HCT116 (cell line): ENCODE measurements around the gene ATG16L1. TPM values are rescaled to one million over a fixed set of nuclear protein-coding genes. Genes with fewer than 3 reads are reported as not detected.

Experiments
- ATAC-seq: fragments of 200-7000 bp; cut with Tn5 transposase; 2 replicates; pipeline ENCODE4 v1.9.1; 2020; ENCODE audit warnings: mild to moderate bottlenecking, moderate library complexity
- BruUV-seq: library from RNA; stranded (reverse); fragments of 400-500 nt; replicated peaks from 2 replicates; lab custom pipeline; 2021; lab: Mats Ljungman, UMichigan
- CTCF ChIA-PET: fragments of 300-600 bp; sonication (Branson Sonifier 250); formaldehyde crosslinking; loops from one replicate; lab custom pipeline; 2021; ENCODE audit warnings: antibody characterized with exemption; lab: Charles Lee
- POLR2A ChIA-PET: fragments of 300-600, 350-600 bp; sonication (Branson Sonifier 250); formaldehyde crosslinking; loops from one replicate; lab custom pipeline; 2021; ENCODE audit warnings: antibody characterized with exemption; lab: Charles Lee
- RAD21 ChIA-PET, 2 experiments: fragments of 300-600 bp; sonication (Branson Sonifier 250); formaldehyde crosslinking; loops; one replicate each; lab custom pipeline; 2023; ENCODE audit warnings: low total read pairs in 2 of 2; ENCODE audit not compliant: uncharacterized antibody in 2 of 2, unreplicated experiment in 2 of 2, low non-redundant PET in 1 of 2; lab: Charles Lee
- DNase-seq: peaks from one replicate; pipeline ENCODE4 v3.0.0-alpha.2; 2010; ENCODE audit warnings: low read depth, low spot score
- H2AFZ ChIP-seq: fragments of 200-600 bp; shearing (Covaris generic), sonication (generic); 2 replicates; pipeline ENCODE4 v1.6.1; 2017; ENCODE audit warnings: low read depth, mixed run types, mixed read lengths, antibody characterized with exemption, low read length; ENCODE audit not compliant: poor library complexity, severe bottlenecking
- H3K27ac ChIP-seq: 2 replicates; pipeline ENCODE4 v1.5.1; 2012; ENCODE audit warnings: low read depth, low read length
- H3K27me3 ChIP-seq: fragments of 200-600 bp; sonication (generic); 2 replicates; pipeline ENCODE4 v1.6.1; 2016; ENCODE audit warnings: mixed run types, low read length, mixed read lengths; ENCODE audit not compliant: insufficient read depth
- H3K36me3 ChIP-seq, 2 experiments: fragments of 200-500 bp in 1 of 2; fragments of 200-600 bp in 1 of 2; sonication (Bioruptor generic) in 1 of 2; sonication (generic) in 1 of 2; 2 replicates each; pipeline versions ENCODE4 v1.5.1 to v1.6.1; 2014 to 2016; ENCODE audit warnings: low read length in 2 of 2, inconsistent platforms in 1 of 2, mixed read lengths in 1 of 2, mixed run types in 1 of 2; ENCODE audit not compliant: insufficient read depth in 2 of 2, control insufficient read depth in 1 of 2
- H3K4me1 ChIP-seq, 2 experiments: fragments of 200-600 bp in 1 of 2; sonication (generic) in 1 of 2; 2 replicates each; pipeline versions ENCODE4 v1.5.1 to v1.6.1; 2012 to 2017; ENCODE audit warnings: low read length in 2 of 2, inconsistent platforms in 1 of 2, mild to moderate bottlenecking in 1 of 2, mixed read lengths in 1 of 2, mixed run types in 1 of 2, moderate library complexity in 1 of 2; ENCODE audit not compliant: insufficient read depth in 2 of 2, control insufficient read depth in 1 of 2
- H3K4me2 ChIP-seq: fragments of 200-600 bp; sonication (generic); 2 replicates; pipeline ENCODE4 v1.6.1; 2017; ENCODE audit warnings: mixed run types, low read length, mixed read lengths
- H3K4me3 ChIP-seq, 2 experiments: fragments of 200-600 bp in 1 of 2; sonication (generic) in 1 of 2; replicated peaks in 1 of 2; 2 replicates each; pipeline ENCODE4 v1.5.1; 2011 to 2016; ENCODE audit warnings: low read length in 2 of 2, control low read depth in 1 of 2, low read depth in 1 of 2, mild to moderate bottlenecking in 1 of 2, mixed read lengths in 1 of 2, mixed run types in 1 of 2
- H3K79me2 ChIP-seq: fragments of 200-600 bp; sonication (generic); 2 replicates; pipeline ENCODE4 v1.6.1; 2017; ENCODE audit warnings: mild to moderate bottlenecking, mixed run types, low read length, moderate library complexity, mixed read lengths; ENCODE audit not compliant: insufficient read depth
- H3K9ac ChIP-seq: fragments of 200-600 bp; sonication (generic); 2 replicates; pipeline ENCODE4 v1.6.1; 2016; ENCODE audit warnings: low read length, mixed read lengths
- H3K9me2 ChIP-seq: fragments of 200-600 bp; sonication (generic), shearing (Covaris generic); 2 replicates; pipeline ENCODE4 v1.6.1; 2017; ENCODE audit warnings: mixed run types, mild to moderate bottlenecking, moderate library complexity; ENCODE audit not compliant: insufficient read depth
- H3K9me3 ChIP-seq, 2 experiments: fragments of 200-500 bp in 1 of 2; fragments of 200-600 bp in 1 of 2; sonication (Bioruptor generic) in 1 of 2; sonication (generic) in 1 of 2; 2 replicates each; pipeline ENCODE4 v1.6.1; 2014 to 2017; ENCODE audit warnings: low read length in 2 of 2, mixed read lengths in 2 of 2, inconsistent platforms in 1 of 2, low read depth in 1 of 2, mild to moderate bottlenecking in 1 of 2, mixed run types in 1 of 2, moderate library complexity in 1 of 2; ENCODE audit not compliant: control insufficient read depth in 1 of 2, insufficient read depth in 1 of 2
- H4K20me1 ChIP-seq: fragments of 200-600 bp; sonication (generic), shearing (Covaris generic); 2 replicates; pipeline ENCODE4 v1.6.1; 2017; ENCODE audit warnings: mixed run types, mild to moderate bottlenecking, moderate library complexity; ENCODE audit not compliant: insufficient read depth
- EZH2phosphoT487 ChIP-seq: fragments of 200-600 bp; IDR thresholded peaks from 2 replicates; pipeline ENCODE4 v1.6.1; 2018; ENCODE audit warnings: antibody characterized with exemption, borderline replicate concordance
- POLR2AphosphoS5 ChIP-seq: IDR thresholded peaks from 2 replicates; pipeline ENCODE4 v1.6.1; 2011; ENCODE audit warnings: mild to moderate bottlenecking, low read depth, low read length, moderate library complexity
- RAD21 ChIP-seq: IDR thresholded peaks from 2 replicates; pipeline ENCODE4 v1.6.1; 2012; ENCODE audit warnings: low read depth, mild to moderate bottlenecking
- ZFX ChIP-seq: fragments of 450-650 bp; IDR thresholded peaks from 2 replicates; pipeline ENCODE4 v1.6.1; 2017
- intact Hi-C: fragments of 100-400 bp; cut with micrococcal nuclease; formaldehyde crosslinking; loops from 2 replicates; pipeline ENCODE4 v1.10.0; 2022
- total RNA-seq: library from RNA; stranded (reverse); gene quantifications from one replicate; pipeline ENCODE4 v1.2.1, GENCODE V29; 2021; ENCODE audit not compliant: unreplicated experiment
- TF ChIP-seq, protein P1 (sequence below): IDR thresholded peaks from 2 replicates; pipeline ENCODE4 v1.6.1; 2011; ENCODE audit warnings: mild to moderate bottlenecking, low read length, moderate library complexity; ENCODE audit not compliant: insufficient replicate concordance; ENCODE audit errors: extremely low read depth
- TF ChIP-seq, protein P2 (sequence below): IDR thresholded peaks from 2 replicates; pipeline ENCODE4 v1.6.1; 2012

The ATG16L1 gene
- total RNA-seq, 1 experiment from 2014 or later: 43.4 TPM

DNA sequence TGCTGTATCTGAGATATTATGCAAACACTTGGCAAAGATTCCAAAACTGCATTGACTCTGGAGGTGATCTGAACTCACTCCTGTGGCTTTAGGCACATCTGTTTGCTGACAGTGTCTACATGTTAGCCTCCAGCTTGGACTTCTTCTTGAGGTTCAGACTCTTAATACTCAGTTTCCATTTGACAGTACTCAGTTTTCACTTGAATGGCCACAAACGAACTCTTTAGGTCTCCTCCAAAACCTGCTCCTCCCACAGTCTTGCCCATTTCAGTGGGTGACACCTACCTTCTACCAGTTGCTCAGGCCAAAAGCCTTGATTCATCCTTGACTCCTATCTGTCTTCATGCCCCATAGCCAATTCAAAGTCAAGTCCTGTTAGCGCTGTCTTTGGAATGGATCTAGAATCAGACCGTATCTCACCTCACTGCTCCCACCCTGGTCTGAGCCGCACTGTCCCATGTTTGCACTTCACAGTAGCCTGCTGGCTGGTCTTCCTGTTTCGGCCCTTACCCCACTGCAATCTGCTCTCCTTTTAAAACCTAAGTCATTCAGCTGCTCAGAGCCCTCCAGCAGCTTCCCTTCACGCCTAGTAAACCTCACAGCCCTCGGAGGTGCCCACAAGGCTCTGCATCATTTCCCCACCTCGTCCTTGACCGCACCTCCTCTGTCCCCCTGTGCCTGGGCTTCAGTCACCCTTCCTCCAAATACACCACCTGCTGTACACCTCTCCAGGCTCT is 10.5 kb downstream of the ATG16L1 start (continued):
- TF ChIP-seq, protein P1, sequence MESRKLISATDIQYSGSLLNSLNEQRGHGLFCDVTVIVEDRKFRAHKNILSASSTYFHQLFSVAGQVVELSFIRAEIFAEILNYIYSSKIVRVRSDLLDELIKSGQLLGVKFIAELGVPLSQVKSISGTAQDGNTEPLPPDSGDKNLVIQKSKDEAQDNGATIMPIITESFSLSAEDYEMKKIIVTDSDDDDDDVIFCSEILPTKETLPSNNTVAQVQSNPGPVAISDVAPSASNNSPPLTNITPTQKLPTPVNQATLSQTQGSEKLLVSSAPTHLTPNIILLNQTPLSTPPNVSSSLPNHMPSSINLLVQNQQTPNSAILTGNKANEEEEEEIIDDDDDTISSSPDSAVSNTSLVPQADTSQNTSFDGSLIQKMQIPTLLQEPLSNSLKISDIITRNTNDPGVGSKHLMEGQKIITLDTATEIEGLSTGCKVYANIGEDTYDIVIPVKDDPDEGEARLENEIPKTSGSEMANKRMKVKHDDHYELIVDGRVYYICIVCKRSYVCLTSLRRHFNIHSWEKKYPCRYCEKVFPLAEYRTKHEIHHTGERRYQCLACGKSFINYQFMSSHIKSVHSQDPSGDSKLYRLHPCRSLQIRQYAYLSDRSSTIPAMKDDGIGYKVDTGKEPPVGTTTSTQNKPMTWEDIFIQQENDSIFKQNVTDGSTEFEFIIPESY: no peak
- TF ChIP-seq EZH2phosphoT487 (no peak), ZFX (no peak), RAD21 (no peak), POLR2AphosphoS5 (no peak)

DNA sequence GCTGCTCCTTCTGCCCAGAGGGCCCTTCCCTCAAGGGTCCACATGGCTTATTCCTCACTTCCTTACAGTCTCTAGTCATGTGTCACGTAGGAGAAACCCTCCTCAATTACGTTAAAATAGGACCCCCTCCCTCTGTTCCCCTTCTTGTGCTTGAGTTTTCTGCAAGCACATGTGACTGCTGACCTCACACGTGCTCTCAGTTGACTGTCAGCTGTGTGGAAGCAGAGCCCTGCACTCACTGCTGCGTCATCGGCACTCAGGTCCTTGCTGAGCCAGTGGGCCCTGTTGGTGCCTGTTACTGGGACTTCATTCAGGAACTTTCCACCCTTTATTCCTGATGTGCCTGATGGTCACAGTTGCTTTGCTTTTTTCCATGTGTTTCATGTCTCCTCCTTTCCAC is 11.1 kb downstream of the ATG16L1 start:
- H3K27me3 ChIP-seq: no peaks in the 10 kb centered on the region
- no peak overlapping the region for H3K4me2 ChIP-seq
- BruUV-seq: no TSS peak
- ChIA-PET CTCF (no interaction called here), RAD21 (no interaction called here), POLR2A (no interaction called here)
- H3K9me3 ChIP-seq: no peaks in the 10 kb centered on the region
- intact Hi-C loops: no loop called here
- no peaks in the 10 kb centered on the region for H3K4me1 ChIP-seq
- no peak overlapping the region for H3K4me3 ChIP-seq
- ATAC-seq: no peak
- peaks cover 55 to 75% of the 10 kb centered on the region in 2 experiments for H3K36me3 ChIP-seq
- H3K9me2 ChIP-seq: no peaks in the 10 kb centered on the region
- H3K27ac ChIP-seq: no peak overlapping the region
- DNase-seq: no peak
- H3K9ac ChIP-seq: no peak overlapping the region
- H4K20me1 ChIP-seq: no peaks in the 10 kb centered on the region
- no peak overlapping the region for H2AFZ ChIP-seq
- TF ChIP-seq, protein P2, sequence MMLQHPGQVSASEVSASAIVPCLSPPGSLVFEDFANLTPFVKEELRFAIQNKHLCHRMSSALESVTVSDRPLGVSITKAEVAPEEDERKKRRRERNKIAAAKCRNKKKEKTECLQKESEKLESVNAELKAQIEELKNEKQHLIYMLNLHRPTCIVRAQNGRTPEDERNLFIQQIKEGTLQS: no peak
- H3K79me2 ChIP-seq: peaks cover 56% of the 10 kb centered on the region
